Motor neuron (in vitro differentiated cells): ENCODE measurements around the gene PIGA. TPM values are rescaled to one million over a fixed set of nuclear protein-coding genes. Genes with fewer than 3 reads are reported as not detected.

Experiments used
- ATAC-seq, 8 experiments: fragments of 200-7000 bp; cut with Tn5 transposase; replicated peaks in 6 of 8; 2 replicates each; pipeline ENCODE4 v1.8.0; 2021; ENCODE audit warnings: mild to moderate bottlenecking in 8 of 8, moderate library complexity in 8 of 8
- H3K27ac ChIP-seq, 2 donors: fragments of 250-450 bp; sonication (Bioruptor Pico); 2 replicates each; pipeline ENCODE4 v1.9.0; 2021; ENCODE audit warnings: antibody characterized with exemption in 2 of 2, mild to moderate bottlenecking in 2 of 2, moderate library complexity in 1 of 2
- H3K4me1 ChIP-seq, 2 donors: fragments of 250-450 bp; sonication (Bioruptor Pico); replicated peaks in 1 of 2; 2 replicates each; pipeline ENCODE4 v1.6.1; 2021; ENCODE audit warnings: antibody characterized with exemption in 2 of 2, mild to moderate bottlenecking in 2 of 2, moderate library complexity in 1 of 2
- H3K4me3 ChIP-seq, 5 donors: fragments of 250-450 bp; sonication (Bioruptor Pico); 2 replicates each; pipeline ENCODE4 v1.9.0; 2021; ENCODE audit warnings: antibody characterized with exemption in 5 of 5, mild to moderate bottlenecking in 5 of 5, moderate library complexity in 4 of 5
- WGBS, 10 experiments: fragments of 450-650 bp; shearing (Covaris generic); methylation state at CpG; one replicate each; pipeline ENCODE4 v1.0.0; 2022; 5-methylcytosine and 5-hydroxymethylcytosine counted together
- in situ Hi-C, 9 experiments: fragments of 400-800 bp; cut with MboI; loops; one replicate each; pipeline ENCODE4 v1.15.0; 2021; ENCODE audit warnings: low sequenced_read_pairs in 9 of 9, low pct_unique_long_range_greater_than_20kb in 2 of 9; ENCODE audit not compliant: unreplicated experiment in 9 of 9
- total RNA-seq, 8 experiments: library from RNA; unstranded; fragments of 300-600 nt; gene quantifications; 2 replicates each; pipeline versions ENCODE4 v1.2.3 to v1.2.4, GENCODE V29; 2022

PIGA gene
- total RNA-seq, 8 experiments from 2014 or later: 3.8 to 21.4 (median 14.0) TPM

GRCh38 chrX:15271757-15272156 is 63.6 kb downstream of the PIGA start:
- in situ Hi-C loops: no loop called here

GRCh38 chrX:15269618-15270521 is 65.5 kb downstream of the PIGA start, which contains the start of gene ASB9:
Gene ASB9 (minus strand): TSS chrX:15270083. CDS start chrX:15269874, 209 bp downstream.
- peak in 6 of 8 experiments; percentile 26 to 95 (median 84) for ATAC-seq
- no peaks in the 10 kb centered on the region for H3K4me1 ChIP-seq
- in situ Hi-C loops: no loop called here
- no peak within 1 kb of the TSS for H3K4me3 ChIP-seq
- WGBS, 10 experiments: 13 to 78% (median 40%) methylated on average over 1 to 7 of the region's 15 CpGs; no CpG with 5 or more reads in 7 of the 10 experiments
- H3K27ac ChIP-seq: no peak within 1 kb of the TSS

More at GRCh38 chrX:15271757-15272156, 63.6 kb downstream of the PIGA start:
- no peak overlapping the region for H3K27ac ChIP-seq
- peak in 1 of 8 experiments; percentile 51 for ATAC-seq
- H3K4me1 ChIP-seq: no peaks in the 10 kb centered on the region
- H3K4me3 ChIP-seq: no peak overlapping the region
- 20 to 100% (median 89%) methylated on average over 1 of the region's 1 CpG; no CpG with 5 or more reads in 6 of the 10 experiments for WGBS, 10 experiments

Other genes starting within 250 kb of the PIGA start
- 1 to 10 TPM in 3 of 8 experiments, under 1 TPM in 1, not detected in 4; 0.27 to 3.8 (median 1.1) TPM for gene ASB9, start 65.4 kb downstream of the PIGA start, total RNA-seq
- under 1 TPM in 3 of 8 experiments, not detected in 5; 0.14 to 0.28 (median 0.17) TPM for gene ASB11, start 19.9 kb downstream of the PIGA start, total RNA-seq
- gene VEGFD, start 48.9 kb upstream of the PIGA start, total RNA-seq: under 1 TPM in 7 of 8 experiments, not detected in 1; 0.05 to 0.41 (median 0.19) TPM
- gene PIR, start 157.8 kb upstream of the PIGA start, total RNA-seq: 10 to 100 TPM in 7 of 8 experiments, 1 to 10 TPM in 1; 7.7 to 41.6 (median 13.9) TPM
- gene BMX, start 165.3 kb upstream of the PIGA start, total RNA-seq: 1 to 10 TPM in 1 of 8 experiments, under 1 TPM in 3, not detected in 4; 0.05 to 1.4 (median 0.18) TPM